Thyroid gland (tissue), 4 donors: ENCODE measurements around the gene CNOT10.

Experiments
- POLR2A ChIP-seq, 2 donors: fragments of 450-650 bp; IDR thresholded peaks; one replicate each; pipeline ENCODE4 v1.6.1; 2017; ENCODE audit warnings: antibody characterized with exemption in 2 of 2, mild to moderate bottlenecking in 2 of 2, moderate library complexity in 1 of 2
- TF ChIP-seq, protein P1 (sequence below), 6 experiments: fragments of 200-600 bp in 3 of 6; fragments of 450-650 bp in 3 of 6; sonication (generic) in 3 of 6; IDR thresholded peaks; one replicate each; pipeline ENCODE4 v1.5.1; 2016 to 2019; ENCODE audit warnings: antibody characterized with exemption in 6 of 6, mild to moderate bottlenecking in 2 of 6, inconsistent platforms in 1 of 6, moderate library complexity in 1 of 6

DNA sequence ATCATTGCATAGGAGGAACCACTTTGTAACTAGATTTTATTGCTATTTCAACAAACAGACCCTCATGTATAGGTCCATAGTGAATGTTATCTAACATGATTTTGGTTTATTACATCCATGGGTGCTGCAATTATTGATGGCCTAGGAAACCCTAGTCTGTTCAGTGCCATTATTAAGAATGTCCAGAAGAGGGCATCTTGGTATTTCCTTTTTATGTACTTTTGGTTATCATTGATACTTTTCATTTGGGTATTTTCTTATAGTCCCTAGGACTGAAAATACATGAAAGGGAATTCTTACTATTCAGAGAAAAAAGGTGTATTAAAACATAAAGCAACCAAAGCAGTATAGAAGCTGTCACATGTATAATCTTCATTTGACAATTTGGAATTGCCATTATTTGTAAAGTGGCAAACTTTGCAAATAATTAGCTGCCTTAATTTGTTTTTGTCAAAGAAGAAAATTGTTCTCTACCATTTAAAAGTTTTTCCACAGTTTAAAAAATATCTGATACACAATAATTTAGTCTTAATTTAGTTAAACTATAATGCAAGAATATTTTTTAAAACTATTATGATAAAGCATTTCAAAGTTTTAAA is 48.7 kb downstream of the CNOT10 start:
- TF ChIP-seq, protein P1, sequence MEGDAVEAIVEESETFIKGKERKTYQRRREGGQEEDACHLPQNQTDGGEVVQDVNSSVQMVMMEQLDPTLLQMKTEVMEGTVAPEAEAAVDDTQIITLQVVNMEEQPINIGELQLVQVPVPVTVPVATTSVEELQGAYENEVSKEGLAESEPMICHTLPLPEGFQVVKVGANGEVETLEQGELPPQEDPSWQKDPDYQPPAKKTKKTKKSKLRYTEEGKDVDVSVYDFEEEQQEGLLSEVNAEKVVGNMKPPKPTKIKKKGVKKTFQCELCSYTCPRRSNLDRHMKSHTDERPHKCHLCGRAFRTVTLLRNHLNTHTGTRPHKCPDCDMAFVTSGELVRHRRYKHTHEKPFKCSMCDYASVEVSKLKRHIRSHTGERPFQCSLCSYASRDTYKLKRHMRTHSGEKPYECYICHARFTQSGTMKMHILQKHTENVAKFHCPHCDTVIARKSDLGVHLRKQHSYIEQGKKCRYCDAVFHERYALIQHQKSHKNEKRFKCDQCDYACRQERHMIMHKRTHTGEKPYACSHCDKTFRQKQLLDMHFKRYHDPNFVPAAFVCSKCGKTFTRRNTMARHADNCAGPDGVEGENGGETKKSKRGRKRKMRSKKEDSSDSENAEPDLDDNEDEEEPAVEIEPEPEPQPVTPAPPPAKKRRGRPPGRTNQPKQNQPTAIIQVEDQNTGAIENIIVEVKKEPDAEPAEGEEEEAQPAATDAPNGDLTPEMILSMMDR (IDR thresholded peaks at IDR 0.05): peak in 5 of 6 experiments; percentile 13 to 65 (median 57)
- TF ChIP-seq POLR2A (IDR thresholded peaks at IDR 0.05): no peak
